ENCODE results near the gene SIVA1. TPM values are rescaled to one million over a fixed set of nuclear protein-coding genes. Genes with fewer than 3 reads are reported as not detected.

Gene SIVA1
- total and polyA plus RNA-seq, 9 of the 15 experiments (the other 6 are each of a cell fraction or from before 2014, with no cell fraction given) = 4.2 to 186 (median 54.2) TPM

GRCh38 chr14:104752423-104752734 is 568 bp upstream of the SIVA1 start (continued):
- no peak for TF ChIP-seq BRD4 (IDR thresholded peaks at IDR 0.05)
- no peak for TF ChIP-seq SIN3B (IDR thresholded peaks at IDR 0.05; ENCODE audit: low read depth)
- peak; percentile 40 for TF ChIP-seq HMGN3 (IDR thresholded peaks at IDR 0.05; ENCODE audit: borderline replicate concordance, extremely low read depth, insufficient read length, low read depth, low read length)
- no peak for TF ChIP-seq RAD51 (IDR thresholded peaks at IDR 0.05; ENCODE audit: borderline replicate concordance, low read depth)
- no peak for TF ChIP-seq CAMTA2 (CRISPR knock-in tag; conservative IDR thresholded peaks at IDR 0.05)
- no peak for TF ChIP-seq ILF3 (IDR thresholded peaks at IDR 0.05; ENCODE audit: borderline replicate concordance)
- no peak for TF ChIP-seq CHAMP1 (IDR thresholded peaks at IDR 0.05)
- no peak for TF ChIP-seq ZNF830 (CRISPR knock-in tag; IDR thresholded peaks at IDR 0.05)
- no peak for TF ChIP-seq ZNF3 (CRISPR knock-in tag; IDR thresholded peaks at IDR 0.05)
- TF ChIP-seq ZKSCAN3 (CRISPR knock-in tag; IDR thresholded peaks at IDR 0.05) = no peak
- TF ChIP-seq NCOA2 (IDR thresholded peaks at IDR 0.05; ENCODE audit: partially characterized antibody in 2 of 2) = no peak
- TF ChIP-seq ZNF197 (CRISPR knock-in tag; IDR thresholded peaks at IDR 0.05; ENCODE audit: low read depth) = no peak
- TF ChIP-seq C11orf30 (IDR thresholded peaks at IDR 0.05; ENCODE audit: low read depth) = no peak
- no peak for TF ChIP-seq ELK3 (CRISPR knock-in tag; IDR thresholded peaks at IDR 0.05)
- TF ChIP-seq CEBPZ (IDR thresholded peaks at IDR 0.05; ENCODE audit: borderline replicate concordance, low read depth, low read length) = no peak
- TF ChIP-seq ZNF224 (CRISPR knock-in tag; IDR thresholded peaks at IDR 0.05) = no peak
- no peak for TF ChIP-seq FOXM1 (IDR thresholded peaks at IDR 0.05; ENCODE audit: low read depth)
- TF ChIP-seq FOXM1 (CRISPR knock-in tag; IDR thresholded peaks at IDR 0.05; ENCODE audit: low read depth) = no peak
- TF ChIP-seq FOSL1 (tag; conservative IDR thresholded peaks at IDR 0.05) = no peak
- no peak for TF ChIP-seq E2F6 (IDR thresholded peaks at IDR 0.05; ENCODE audit: borderline replicate concordance in 1 of 2, extremely low read depth in 1 of 2, insufficient read depth in 1 of 2, insufficient read length in 1 of 2, low read depth in 1 of 2, low read length in 1 of 2, poor library complexity in 1 of 2, severe bottlenecking in 1 of 2)
- TF ChIP-seq POLR2B (IDR thresholded peaks at IDR 0.05; ENCODE audit: low read depth, partially characterized antibody) = peak; percentile 69
- no peak for TF ChIP-seq ZNF316 (IDR thresholded peaks at IDR 0.05)
- TF ChIP-seq MAX (CRISPR knock-in tag; IDR thresholded peaks at IDR 0.05) = no peak

All from K562 (cell line).